CD4-positive, alpha-beta T cell treated with Interleukin-6 for 4 hours (primary cell): Measurements from ENCODE around the gene AIF1L.

Experiments
- DNase-seq: peaks from one replicate; pipeline ENCODE4 v3.0.0-alpha.2; 2020; ENCODE audit warnings: mixed read lengths

AIF1L gene

GRCh38 chr9:131078427-131079366 is 17.6 kb upstream of the AIF1L start:
- no peak for DNase-seq

- DNase-seq: no peak
These were observed 15.7 kb upstream of the AIF1L start for GRCh38 chr9:131080589-131080988.

GRCh38 chr9:131081868-131082267 is 14.5 kb upstream of the AIF1L start:
- no peak for DNase-seq

- DNase-seq: no peak
These were observed 13.4 kb upstream of the AIF1L start for GRCh38 chr9:131082774-131083512.

GRCh38 chr9:131084661-131085369 is 11.5 kb upstream of the AIF1L start:
- DNase-seq: no peak

- no peak for DNase-seq
These were observed 10.8 kb upstream of the AIF1L start for GRCh38 chr9:131085370-131086122.

GRCh38 chr9:131087354-131087893 is 8.9 kb upstream of the AIF1L start:
- DNase-seq: no peak

GRCh38 chr9:131090025-131090787 is 6.1 kb upstream of the AIF1L start:
- DNase-seq: no peak

GRCh38 chr9:131091352-131091992 is 4.9 kb upstream of the AIF1L start:
- no peak for DNase-seq

GRCh38 chr9:131092030-131092429 is 4.3 kb upstream of the AIF1L start:
- no peak for DNase-seq

- DNase-seq: no peak
These were observed 3.5 kb upstream of the AIF1L start for GRCh38 chr9:131092548-131093440.

- DNase-seq: no peak
These were observed 2.3 kb upstream of the AIF1L start for GRCh38 chr9:131094015-131094414.

GRCh38 chr9:131094622-131095021 is 1.7 kb upstream of the AIF1L start:
- DNase-seq: no peak

- no peak for DNase-seq
These were observed 564 bp upstream of the AIF1L start for GRCh38 chr9:131095666-131096268.

GRCh38 chr9:131097126-131097947 is 1.0 kb downstream of the AIF1L start:
- no peak for DNase-seq

- no peak for DNase-seq
These were observed 1.6 kb downstream of the AIF1L start for GRCh38 chr9:131097948-131098278.

GRCh38 chr9:131098391-131099101 is 2.2 kb downstream of the AIF1L start:
- no peak for DNase-seq

GRCh38 chr9:131099102-131099606 is 2.8 kb downstream of the AIF1L start:
- no peak for DNase-seq
